LHCN-M2 (cell line): ENCODE data around the gene TBC1D2. TPM values are rescaled to one million over a fixed set of nuclear protein-coding genes. Genes with fewer than 3 reads are reported as not detected.

Experiments used
- DNase-seq: peaks from one replicate; pipeline ENCODE4 v3.0.0-alpha.2; 2012; ENCODE audit warnings: low read depth
- total RNA-seq: library from RNA; depleted of rRNA; stranded (reverse); fragments of >200 nt; gene quantifications from 2 replicates; pipeline ENCODE4 v1.2.3, GENCODE V29; 2014

TBC1D2 gene
- total RNA-seq, 1 experiment from 2014 or later, result 22.2 TPM

- DNase-seq, result no peak
These were observed 36.7 kb downstream of the TBC1D2 start for GRCh38 chr9:98218562-98219363.

DNA sequence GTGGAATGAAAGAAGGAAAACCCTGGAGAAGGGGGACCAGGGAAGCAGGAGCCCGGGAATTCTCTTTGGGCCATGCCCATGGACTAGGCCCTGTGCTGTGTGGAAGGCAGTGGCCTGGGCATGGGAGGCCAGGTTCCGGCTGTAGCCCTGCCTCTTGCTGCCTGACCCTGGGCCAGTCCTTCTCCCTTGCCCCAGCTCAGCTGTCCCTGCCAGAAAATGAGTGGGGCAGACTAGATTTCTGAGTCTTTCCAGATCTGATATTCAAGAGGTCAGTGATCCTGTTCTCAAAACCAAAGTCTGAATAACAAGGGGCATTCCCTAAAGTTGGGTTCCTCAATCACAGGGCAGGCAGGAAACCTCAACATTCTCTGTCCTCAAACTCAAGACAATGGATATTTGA lies 38.2 kb downstream of the TBC1D2 start:
- DNase-seq, result no peak

DNA sequence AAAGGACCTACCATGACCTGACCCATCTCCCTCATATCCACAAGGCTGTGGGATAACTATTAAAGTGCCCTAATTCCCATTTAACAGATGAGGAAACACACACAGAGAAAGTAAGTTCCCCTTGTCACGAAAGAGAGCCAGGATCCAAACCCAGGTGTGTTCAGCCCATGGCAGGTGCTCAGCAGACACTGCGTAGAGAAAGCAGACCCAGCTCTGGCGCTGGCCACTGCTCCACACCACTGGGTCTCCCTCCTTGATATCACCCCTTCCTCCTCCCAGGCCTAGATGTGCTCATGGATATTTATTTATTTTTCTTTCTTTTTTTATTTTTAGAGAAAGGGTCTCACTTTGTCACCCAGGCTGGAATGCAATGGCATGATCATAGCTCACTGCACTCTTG lies 39.1 kb downstream of the TBC1D2 start:
- no peak for DNase-seq

- DNase-seq, result peak; percentile 7
These were observed 39.6 kb downstream of the TBC1D2 start for GRCh38 chr9:98215821-98216220.

GRCh38 chr9:98215271-98215670 lies 40.2 kb downstream of the TBC1D2 start:
- DNase-seq, result no peak

DNA sequence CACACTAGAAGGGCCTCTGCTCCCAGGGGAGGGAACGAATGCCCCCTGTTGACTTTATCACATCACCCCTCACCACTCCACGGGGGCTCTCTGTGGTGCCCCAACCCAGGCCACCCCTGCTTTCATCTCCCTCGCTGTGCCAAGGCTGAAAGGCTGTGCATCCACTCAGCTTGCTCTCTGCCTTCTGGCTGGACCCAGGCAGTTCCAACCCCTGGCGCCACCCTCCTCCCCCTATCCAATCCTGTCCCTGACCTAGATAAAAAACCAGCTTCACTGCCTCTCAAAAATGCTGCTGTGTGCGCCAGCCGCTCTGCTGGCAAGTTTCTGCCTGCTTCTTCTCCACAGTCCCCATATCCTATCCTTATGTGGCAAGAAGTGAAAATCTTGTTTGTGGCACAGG lies 40.6 kb downstream of the TBC1D2 start:
- no peak for DNase-seq

GRCh38 chr9:98211260-98211659 lies 44.2 kb downstream of the TBC1D2 start:
- DNase-seq, result no peak

DNA sequence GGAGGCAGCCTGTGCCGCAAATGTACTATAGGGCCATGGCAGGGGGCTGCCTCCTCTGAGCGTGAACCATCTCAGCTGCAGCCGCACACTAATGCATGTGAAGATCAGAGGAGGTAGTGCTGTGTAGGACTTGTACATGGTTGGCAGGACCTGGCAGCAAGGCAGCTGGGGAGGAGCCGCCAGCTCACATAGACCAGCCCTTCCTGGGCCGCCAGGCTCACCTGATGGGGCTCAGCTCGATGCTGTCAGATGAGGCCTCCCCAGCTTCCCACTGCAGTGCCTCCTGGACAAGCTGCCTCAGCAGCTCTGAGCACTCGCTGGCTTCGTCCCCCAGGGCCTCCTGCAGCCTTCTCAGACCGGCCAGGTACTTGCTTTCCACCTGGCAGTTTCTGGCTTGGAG lies 45.0 kb downstream of the TBC1D2 start:
- no peak for DNase-seq

GRCh38 chr9:98209530-98209929 lies 45.9 kb downstream of the TBC1D2 start:
- no peak for DNase-seq

DNA sequence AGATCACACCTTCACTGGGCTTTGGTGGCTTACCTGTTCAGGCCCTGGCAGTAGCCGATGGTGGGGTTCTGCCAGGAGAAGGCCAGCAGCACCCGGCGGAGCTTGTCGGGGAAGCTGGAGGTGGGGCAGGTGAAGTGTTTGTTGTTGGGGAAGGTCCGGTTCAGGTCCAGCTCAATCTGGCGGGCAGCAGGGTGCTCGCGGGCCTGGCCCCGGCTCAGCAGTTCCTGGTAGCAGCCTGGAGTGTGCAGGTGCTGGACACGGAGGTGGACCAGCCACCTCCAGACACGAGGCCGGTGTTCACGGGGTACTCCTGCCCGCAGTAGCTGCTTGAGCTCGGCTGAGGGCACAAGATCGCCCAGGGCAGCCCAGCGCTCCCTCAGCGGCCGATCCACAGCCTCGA lies 46.8 kb downstream of the TBC1D2 start:
- DNase-seq, result no peak

DNA sequence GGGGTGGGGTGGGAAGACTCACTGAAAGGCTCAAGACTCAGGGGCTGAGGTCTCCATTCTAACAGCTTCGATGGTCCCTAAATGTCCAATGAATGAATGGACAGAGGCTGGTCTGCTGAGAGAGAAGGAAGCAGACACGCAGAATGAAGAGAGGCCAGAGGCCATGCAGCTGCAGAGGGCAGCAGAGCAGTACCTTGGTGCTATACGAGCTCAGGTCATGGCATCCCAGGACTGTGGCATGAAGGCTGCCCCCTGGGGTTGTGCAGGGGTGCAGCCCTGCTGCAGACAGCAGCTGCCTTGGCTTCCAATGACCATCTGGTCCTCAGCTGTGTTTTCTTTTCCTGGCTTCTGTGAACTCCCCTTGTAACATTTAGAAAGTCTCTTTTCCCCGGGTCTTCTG lies 47.8 kb downstream of the TBC1D2 start:
- DNase-seq, result peak; percentile 45

DNA sequence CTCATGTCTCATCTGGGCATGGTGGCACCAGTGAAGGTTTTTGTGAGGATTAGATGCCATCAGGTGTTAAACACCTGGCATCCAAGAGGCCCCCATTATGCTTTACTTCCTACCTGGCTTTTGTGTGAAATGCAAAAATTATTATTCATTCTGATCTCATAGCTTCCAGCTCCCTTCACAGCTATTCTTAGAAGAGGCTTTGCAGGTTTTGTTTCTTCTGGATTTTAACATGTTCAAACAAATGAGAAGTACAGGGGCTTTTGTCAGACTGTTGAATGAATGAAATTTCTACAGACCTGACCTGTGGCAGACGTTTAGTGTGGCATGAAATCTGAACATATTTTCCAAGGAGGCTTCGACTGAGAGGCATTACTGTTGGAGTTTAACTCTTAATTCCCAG lies 48.7 kb downstream of the TBC1D2 start:
- DNase-seq, result no peak

GRCh38 chr9:98204692-98205091 lies 50.8 kb downstream of the TBC1D2 start:
- no peak for DNase-seq

DNA sequence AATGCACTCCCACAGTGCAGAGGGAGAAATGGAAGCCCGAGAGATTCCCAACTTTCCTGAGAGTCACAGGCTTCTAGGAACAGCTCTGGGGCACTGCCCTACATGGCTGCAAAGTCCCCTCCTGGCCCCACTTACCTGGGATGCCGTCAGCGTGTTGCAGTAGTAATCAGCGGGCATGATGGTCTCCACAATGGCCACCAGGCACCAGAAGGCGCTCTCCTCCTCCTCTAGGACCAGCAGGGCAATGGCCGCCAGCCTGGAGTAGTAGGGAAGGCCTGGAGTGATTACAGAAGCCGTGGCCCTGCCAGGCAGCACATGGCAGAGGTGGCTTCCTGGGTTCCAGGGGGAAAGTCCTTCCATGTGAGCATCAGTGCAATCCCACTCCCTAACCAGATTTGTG lies 52.3 kb downstream of the TBC1D2 start:
- DNase-seq, result no peak

GRCh38 chr9:98202252-98202651 lies 53.2 kb downstream of the TBC1D2 start:
- DNase-seq, result no peak

- DNase-seq, result no peak
These were observed 53.7 kb downstream of the TBC1D2 start for GRCh38 chr9:98201749-98202148.

DNA sequence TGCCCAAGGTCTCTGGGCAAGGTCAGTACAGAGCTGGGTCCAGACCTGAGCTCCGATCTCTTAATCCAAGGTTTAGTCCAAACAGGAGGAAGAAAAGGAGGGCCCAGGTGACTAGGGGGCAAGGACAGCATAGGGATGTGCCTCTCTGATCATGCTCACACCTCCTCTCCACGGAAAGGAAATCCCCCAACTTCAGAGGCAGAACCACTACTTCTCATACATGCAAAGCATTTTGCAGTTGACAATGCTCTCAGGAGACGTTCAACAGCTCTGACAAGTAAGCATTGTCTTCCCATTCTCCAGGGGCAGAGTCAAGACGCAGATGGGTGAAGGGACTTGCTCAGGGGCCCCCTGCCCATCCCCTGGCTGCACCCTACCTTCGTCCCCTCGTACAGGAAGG lies 54.3 kb downstream of the TBC1D2 start:
- no peak for DNase-seq

GRCh38 chr9:98199388-98200033 lies 55.9 kb downstream of the TBC1D2 start:
- no peak for DNase-seq

- DNase-seq, result no peak
These were observed 59.8 kb downstream of the TBC1D2 start for GRCh38 chr9:98195671-98196070.

- no peak for DNase-seq
These were observed 62.0 kb downstream of the TBC1D2 start for GRCh38 chr9:98193336-98193944.

DNA sequence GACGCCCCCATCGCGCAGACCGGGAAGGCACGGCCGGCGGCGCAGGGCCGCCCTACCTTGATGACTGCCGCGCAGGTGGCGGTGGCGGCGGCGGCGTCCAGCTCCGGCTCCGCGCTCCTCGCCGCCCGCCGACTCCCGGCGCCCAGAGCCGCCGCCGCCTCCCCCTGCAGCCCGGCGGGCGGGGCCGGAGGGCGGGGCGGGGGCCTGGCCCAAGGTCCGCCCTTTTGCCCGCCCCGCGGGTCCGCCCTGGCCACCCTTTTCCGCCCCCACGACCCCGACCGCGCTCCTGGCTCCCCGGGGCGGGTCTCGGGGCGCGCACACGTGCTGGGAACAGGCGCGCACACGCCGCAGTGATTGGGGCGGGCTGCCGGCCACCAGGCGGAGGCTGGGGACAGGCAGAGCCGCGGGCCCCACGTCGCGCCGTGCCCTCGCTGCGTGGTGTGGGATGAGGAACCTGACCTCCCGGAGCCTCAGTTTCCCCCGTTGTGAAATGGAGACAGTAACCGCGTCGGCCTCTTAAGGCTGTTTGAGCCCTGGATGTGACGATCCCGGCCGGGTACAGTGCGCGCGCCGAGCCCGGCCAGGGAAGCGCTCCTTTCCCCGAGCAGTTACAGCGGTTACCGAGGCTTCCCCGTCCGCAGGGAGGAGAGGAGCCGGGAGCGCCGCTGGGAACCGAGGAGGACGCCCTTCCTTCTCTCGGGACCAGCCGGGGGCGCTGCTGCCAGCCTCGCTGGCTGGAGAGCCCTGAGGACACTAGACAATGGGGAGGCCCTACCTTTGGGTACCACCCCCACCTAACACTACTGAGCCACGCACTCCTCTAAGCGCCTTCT lies 62.7 kb downstream of the TBC1D2 start, which contains the start of gene CORO2A:
Gene CORO2A (minus strand): TSS at position 135 of the 833 bp plus-strand sequence. CDS start 34,977 bp downstream, outside the sequence.
- DNase-seq, result peak; percentile 59
